ENCODE data around the gene SLC24A3.

GRCh38 chr20:19593762-19594161 is 381.3 kb downstream of the SLC24A3 start:
- TF ChIP-seq EZH2 (IDR thresholded peaks at IDR 0.05): no peak
- TF ChIP-seq POLR2AphosphoS5 (IDR thresholded peaks at IDR 0.05; ENCODE audit: borderline replicate concordance, low read depth, low read length): no peak
